Kidney (tissue), 14 donors: ENCODE measurements around the gene CDK2AP2. TPM values are rescaled to one million over a fixed set of nuclear protein-coding genes. Genes with fewer than 3 reads are reported as not detected.
A peak's percentile ranks its signal among the peaks of the same experiment; 100 is the strongest.

Experiments used
- DNase-seq, 5 donors: peaks; one replicate each; pipeline ENCODE4 v3.0.0-alpha.2; 2013 to 2020
- FAIRE-seq: peaks from 2 replicates; lab custom pipeline; 2012; peaks lifted over from hg19 to GRCh38; lab: Jason Lieb, UNC
- H3K27ac ChIP-seq, 2 donors: one replicate each; pipeline ENCODE4 v1.7.0; 2013; ENCODE audit warnings: low read depth in 2 of 2, low read length in 2 of 2, inconsistent platforms in 1 of 2
- H3K27me3 ChIP-seq: one replicate; pipeline ENCODE4 v1.7.1; 2013; ENCODE audit warnings: low read length, inconsistent platforms; ENCODE audit not compliant: control insufficient read depth, insufficient read depth
- H3K36me3 ChIP-seq, 3 donors: one replicate each; pipeline versions ENCODE4 v1.7.0 to v1.7.1; 2013; ENCODE audit warnings: low read length in 3 of 3, control low read depth in 1 of 3, inconsistent platforms in 1 of 3; ENCODE audit not compliant: insufficient read depth in 3 of 3, control insufficient read depth in 2 of 3
- H3K4me1 ChIP-seq, 3 donors: one replicate each; pipeline versions ENCODE4 v1.7.0 to v1.7.1; 2013; ENCODE audit warnings: low read length in 3 of 3, inconsistent platforms in 1 of 3, low read depth in 1 of 3; ENCODE audit not compliant: control insufficient read depth in 2 of 3, insufficient read depth in 2 of 3
- H3K4me3 ChIP-seq, 3 donors: one replicate each; pipeline versions ENCODE4 v1.7.0 to v1.8.1; 2013; ENCODE audit warnings: low read length in 3 of 3, control low read depth in 1 of 3, inconsistent platforms in 1 of 3
- H3K9ac ChIP-seq, 3 donors: one replicate each; pipeline versions ENCODE4 v1.7.0 to v1.7.1; 2013; ENCODE audit warnings: low read length in 3 of 3, control low read depth in 1 of 3, inconsistent platforms in 1 of 3
- H3K9me3 ChIP-seq, 3 donors: one replicate each; pipeline versions ENCODE4 v1.7.0 to v1.7.1; 2013; ENCODE audit warnings: low read length in 3 of 3, control low read depth in 1 of 3, inconsistent platforms in 1 of 3; ENCODE audit not compliant: control insufficient read depth in 2 of 3, insufficient read depth in 1 of 3
- intact Hi-C: fragments of 100-400 bp; cut with DNase I; formaldehyde crosslinking; loops from one replicate; pipeline ENCODE4 v1.11.1; 2022
- polyA plus RNA-seq: library from polyadenylated mRNA; stranded (reverse); fragments of 350-450 nt; fragmentation: Illumina TruSeq; extraction: RNeasy Lipid Tissue Mini Kit (QIAGEN cat#74804); gene quantifications from one replicate; pipeline ENCODE4 v1.2.3, GENCODE V29; 2014; ENCODE audit warnings: low read depth, low replicate concordance; ENCODE audit not compliant: insufficient read depth
- total RNA-seq: library from RNA; stranded (reverse); fragmentation: NEBNext Ultra II Directional; extraction: Animal tissue kit (Norgen Biotek cat#: 25700); gene quantifications from one replicate; pipeline ENCODE4 v1.2.1, GENCODE V29; 2021
- TF ChIP-seq, protein P1 (sequence below): IDR thresholded peaks from 3 replicates; pipeline ENCODE4 v1.5.1; 2012; ENCODE audit warnings: mild to moderate bottlenecking, moderate library complexity, borderline replicate concordance; ENCODE audit not compliant: insufficient read depth; ENCODE audit errors: extremely low read depth
- donor health status: control.
- donor health status: control.
- donor health status: control.
- donor health status: control.
- donor health status: control.
- donor health status: DM: yes; HTN: yes; CAD: no.
- donor health status: Normal renal cell carcinoma (clear cell type).

CDK2AP2 gene
- total and polyA plus RNA-seq, 2 donors from 2014 or later, result 98.4 to 188 TPM

DNA sequence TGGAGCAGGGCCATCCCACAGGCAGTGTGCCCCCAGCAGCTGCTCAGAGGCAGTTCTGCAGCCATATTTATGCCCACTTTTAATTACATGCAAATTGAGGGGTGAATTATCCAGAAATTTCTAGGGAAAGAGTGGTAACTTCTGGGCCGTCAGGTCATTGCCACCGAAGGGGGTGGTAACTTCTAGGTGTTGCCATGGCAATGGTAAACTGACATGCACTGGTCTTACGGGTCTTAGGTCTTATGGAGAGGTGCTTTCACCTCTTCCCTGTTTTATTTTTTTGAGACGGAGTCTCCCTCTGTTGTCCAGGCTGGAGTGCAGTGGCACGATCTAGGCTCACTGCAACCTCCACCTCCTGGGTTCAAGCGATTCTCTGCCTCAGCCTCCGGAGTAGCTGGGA is 35.1 kb downstream of the CDK2AP2 start:
- TF ChIP-seq, protein P1, sequence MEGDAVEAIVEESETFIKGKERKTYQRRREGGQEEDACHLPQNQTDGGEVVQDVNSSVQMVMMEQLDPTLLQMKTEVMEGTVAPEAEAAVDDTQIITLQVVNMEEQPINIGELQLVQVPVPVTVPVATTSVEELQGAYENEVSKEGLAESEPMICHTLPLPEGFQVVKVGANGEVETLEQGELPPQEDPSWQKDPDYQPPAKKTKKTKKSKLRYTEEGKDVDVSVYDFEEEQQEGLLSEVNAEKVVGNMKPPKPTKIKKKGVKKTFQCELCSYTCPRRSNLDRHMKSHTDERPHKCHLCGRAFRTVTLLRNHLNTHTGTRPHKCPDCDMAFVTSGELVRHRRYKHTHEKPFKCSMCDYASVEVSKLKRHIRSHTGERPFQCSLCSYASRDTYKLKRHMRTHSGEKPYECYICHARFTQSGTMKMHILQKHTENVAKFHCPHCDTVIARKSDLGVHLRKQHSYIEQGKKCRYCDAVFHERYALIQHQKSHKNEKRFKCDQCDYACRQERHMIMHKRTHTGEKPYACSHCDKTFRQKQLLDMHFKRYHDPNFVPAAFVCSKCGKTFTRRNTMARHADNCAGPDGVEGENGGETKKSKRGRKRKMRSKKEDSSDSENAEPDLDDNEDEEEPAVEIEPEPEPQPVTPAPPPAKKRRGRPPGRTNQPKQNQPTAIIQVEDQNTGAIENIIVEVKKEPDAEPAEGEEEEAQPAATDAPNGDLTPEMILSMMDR, result no peak
- Histone ChIP-seq H3K27me3 (no peaks in the 10 kb centered on the region), H3K4me1 (peaks cover 0 to 8% (median 4%) of the 10 kb centered on the region in 3 donors), H3K9ac (no peak overlapping the region), H3K9me3 (no peaks in the 10 kb centered on the region), H3K4me3 (no peak overlapping the region), H3K36me3 (no peaks in the 10 kb centered on the region), H3K27ac (no peak overlapping the region)
- FAIRE-seq (no peak), DNase-seq (no peak)
- intact Hi-C loops, result no loop called here

DNA sequence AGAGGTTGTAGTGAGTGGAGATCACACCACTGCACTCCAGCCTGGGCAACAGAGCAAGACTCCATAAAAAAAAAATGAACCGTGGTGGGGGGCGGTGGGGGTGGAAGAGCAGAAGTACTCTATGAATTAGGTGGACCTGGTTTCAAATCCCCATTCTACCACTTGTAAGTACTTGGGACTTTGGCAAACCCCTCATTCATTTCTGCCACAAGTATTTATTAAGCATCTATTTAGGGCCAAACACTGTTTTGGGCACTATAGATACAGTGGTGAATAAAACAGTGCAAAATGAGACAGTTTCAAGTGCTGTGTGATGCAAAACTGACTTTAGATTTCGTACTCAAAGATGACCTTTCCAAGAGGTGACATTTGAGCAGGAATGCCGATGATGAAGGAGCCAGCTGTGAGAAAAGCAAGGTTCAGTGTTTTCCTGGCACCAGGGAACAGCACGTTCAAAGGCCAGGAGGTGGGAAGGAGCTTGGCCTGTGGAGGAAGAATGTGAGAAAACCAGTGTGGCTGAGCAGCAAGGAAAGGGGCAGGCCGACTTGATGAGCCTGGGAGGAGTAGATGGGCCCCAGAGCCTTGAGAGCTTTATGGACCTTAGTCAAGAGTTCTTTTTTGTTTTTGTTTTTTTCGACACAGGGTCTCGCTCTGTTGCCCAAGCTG is 37.5 kb downstream of the CDK2AP2 start:
- intact Hi-C loops, result no loop called here
- Histone ChIP-seq H3K9me3 (no peaks in the 10 kb centered on the region), H3K9ac (no peak overlapping the region), H3K4me1 (peaks cover 0 to 14% (median 4%) of the 10 kb centered on the region in 3 donors), H3K27me3 (no peaks in the 10 kb centered on the region), H3K36me3 (no peaks in the 10 kb centered on the region), H3K4me3 (no peak overlapping the region), H3K27ac (no peak overlapping the region)
- FAIRE-seq (no peak), DNase-seq (no peak)
- TF ChIP-seq, protein P1, result no peak

DNA sequence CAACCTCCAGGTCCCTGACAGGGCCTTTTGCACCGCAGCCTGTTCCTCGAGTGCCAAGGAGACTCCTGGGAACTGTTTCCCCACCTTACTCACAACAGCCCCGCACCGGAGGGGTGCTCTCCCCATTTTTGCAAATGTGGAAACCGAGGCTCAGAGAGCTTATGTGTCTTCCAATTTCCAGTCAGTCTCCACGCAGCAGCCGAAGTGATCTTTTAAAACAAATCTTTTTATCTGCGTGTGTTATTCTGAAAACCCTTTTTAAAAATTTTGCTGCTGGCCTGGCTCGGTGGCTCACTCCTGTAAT is 38.5 kb downstream of the CDK2AP2 start:
- intact Hi-C loops, result no loop called here
- TF ChIP-seq, protein P1, result no peak
- FAIRE-seq, result no peak

More for the DNA sequence above, 38.5 kb downstream of the CDK2AP2 start:
- Histone ChIP-seq H3K9me3 (no peaks in the 10 kb centered on the region), H3K4me1 (peaks cover 0 to 17% (median 4%) of the 10 kb centered on the region in 3 donors), H3K27me3 (no peaks in the 10 kb centered on the region), H3K36me3 (no peaks in the 10 kb centered on the region), H3K9ac (peak overlapping the region; percentile 59 to 85 (median 84)), H3K4me3 (peak overlapping the region; percentile 74 to 84 (median 75)), H3K27ac (peak overlapping the region; percentile 84 to 88)
- DNase-seq, result no peak
